BJ (cell line): ENCODE data around the gene CEMIP2. TPM values are rescaled to one million over a fixed set of nuclear protein-coding genes. Genes with fewer than 3 reads are reported as not detected.

Experiments
- CTCF ChIA-PET: fragments of 350-600 bp; formaldehyde crosslinking; extraction: SDS; loops from one replicate; lab custom pipeline; 2021; ENCODE audit warnings: antibody characterized with exemption, inconsistent platforms; lab: Yijun Ruan, JAX
- POLR2A ChIA-PET: fragments of 300-600 bp; sonication (Branson Sonifier 250); formaldehyde crosslinking; extraction: SDS; loops from one replicate; lab custom pipeline; 2021; ENCODE audit warnings: antibody characterized with exemption; lab: Charles Lee
- DNase-seq: peaks from one replicate; pipeline ENCODE4 v3.0.0-alpha.2; 2011; ENCODE audit warnings: low read depth
- H3K27me3 ChIP-seq: 2 replicates; pipeline ENCODE4 v1.6.0; 2011; ENCODE audit warnings: low read length; ENCODE audit not compliant: control insufficient read depth, insufficient read depth
- H3K36me3 ChIP-seq: 2 replicates; pipeline ENCODE4 v1.5.1; 2011; ENCODE audit warnings: low read length; ENCODE audit not compliant: control insufficient read depth, insufficient read depth
- H3K4me3 ChIP-seq: 2 replicates; pipeline ENCODE4 v1.5.1; 2011; ENCODE audit warnings: low read depth, mild to moderate bottlenecking, control low read depth, low read length
- CTCF ChIP-seq: IDR thresholded peaks from 2 replicates; pipeline ENCODE4 v1.5.1; 2011; ENCODE audit warnings: low read depth, mild to moderate bottlenecking, control low read depth, inconsistent platforms, low read length, moderate library complexity; ENCODE audit not compliant: insufficient read depth
- polyA plus RNA-seq: library from polyadenylated mRNA; depleted of rRNA; stranded (reverse); fragments of >200 nt; gene quantifications from 2 replicates; pipeline ENCODE4 v1.2.3, GENCODE V29; 2011

Gene CEMIP2
- polyA plus RNA-seq, 1 experiment = 120 TPM

GRCh38 chr9:71733176-71733575 lies 35.1 kb downstream of the CEMIP2 start:
- H3K36me3 ChIP-seq = peaks cover 11% of the 10 kb centered on the region
- H3K27me3 ChIP-seq = no peaks in the 10 kb centered on the region
- H3K4me3 ChIP-seq = no peak overlapping the region
- DNase-seq = peak; percentile 62
- CTCF ChIA-PET = interaction anchor here (0.9 kb wide), 1 partner anchor 17 kb away, joined by 3 read pairs; no protein-coding TSS in a partner anchor
- POLR2A ChIA-PET = interaction anchor here (0.9 kb wide), 1 partner anchor 15 kb away, joined by 4 read pairs; no protein-coding TSS in a partner anchor
- no peak for TF ChIP-seq CTCF

- Histone ChIP-seq H3K4me3 (no peak overlapping the region), H3K36me3 (peaks cover 12% of the 10 kb centered on the region), H3K27me3 (no peaks in the 10 kb centered on the region)
- no peak for DNase-seq
- ChIA-PET CTCF (no interaction called here), POLR2A (interaction anchor here (0.6 kb wide), 1 partner anchor 23 kb away, joined by 8 read pairs; no protein-coding TSS in a partner anchor)
- TF ChIP-seq CTCF = no peak
These were observed 38.3 kb downstream of the CEMIP2 start for GRCh38 chr9:71729816-71730526.

- Histone ChIP-seq H3K27me3 (no peaks in the 10 kb centered on the region), H3K36me3 (peaks cover 14% of the 10 kb centered on the region), H3K4me3 (no peak overlapping the region)
- ChIA-PET POLR2A (no interaction called here), CTCF (interaction anchor here (0.7 to 1.1 kb wide), 2 partner anchors 11 to 39 kb away, joined by 3 to 5 read pairs; no protein-coding TSS in a partner anchor)
- no peak for TF ChIP-seq CTCF
- DNase-seq = no peak
These were observed 41.6 kb downstream of the CEMIP2 start for GRCh38 chr9:71726723-71727122.

- H3K27me3 ChIP-seq = no peaks in the 10 kb centered on the region
- DNase-seq = peak; percentile 85
- ChIA-PET POLR2A (no interaction called here), CTCF (interaction anchor here (1.1 kb wide), 1 partner anchor 10 kb away, joined by 3 read pairs; no protein-coding TSS in a partner anchor)
- no peak for TF ChIP-seq CTCF
- no peak overlapping the region for H3K4me3 ChIP-seq
- H3K36me3 ChIP-seq = peaks cover 14% of the 10 kb centered on the region
These were observed 42.5 kb downstream of the CEMIP2 start for GRCh38 chr9:71725590-71726338.

- ChIA-PET CTCF (interaction anchor here (1.8 kb wide), 1 partner anchor 303 kb away, joined by 3 read pairs; no protein-coding TSS in a partner anchor), POLR2A (no interaction called here)
- TF ChIP-seq CTCF = no peak
- Histone ChIP-seq H3K36me3 (peaks cover 9% of the 10 kb centered on the region), H3K27me3 (no peaks in the 10 kb centered on the region), H3K4me3 (no peak overlapping the region)
- no peak for DNase-seq
These were observed 46.5 kb downstream of the CEMIP2 start for GRCh38 chr9:71721855-71722254.
